ENCODE measurements around the gene PTPRN2.

Gene PTPRN2

DNA sequence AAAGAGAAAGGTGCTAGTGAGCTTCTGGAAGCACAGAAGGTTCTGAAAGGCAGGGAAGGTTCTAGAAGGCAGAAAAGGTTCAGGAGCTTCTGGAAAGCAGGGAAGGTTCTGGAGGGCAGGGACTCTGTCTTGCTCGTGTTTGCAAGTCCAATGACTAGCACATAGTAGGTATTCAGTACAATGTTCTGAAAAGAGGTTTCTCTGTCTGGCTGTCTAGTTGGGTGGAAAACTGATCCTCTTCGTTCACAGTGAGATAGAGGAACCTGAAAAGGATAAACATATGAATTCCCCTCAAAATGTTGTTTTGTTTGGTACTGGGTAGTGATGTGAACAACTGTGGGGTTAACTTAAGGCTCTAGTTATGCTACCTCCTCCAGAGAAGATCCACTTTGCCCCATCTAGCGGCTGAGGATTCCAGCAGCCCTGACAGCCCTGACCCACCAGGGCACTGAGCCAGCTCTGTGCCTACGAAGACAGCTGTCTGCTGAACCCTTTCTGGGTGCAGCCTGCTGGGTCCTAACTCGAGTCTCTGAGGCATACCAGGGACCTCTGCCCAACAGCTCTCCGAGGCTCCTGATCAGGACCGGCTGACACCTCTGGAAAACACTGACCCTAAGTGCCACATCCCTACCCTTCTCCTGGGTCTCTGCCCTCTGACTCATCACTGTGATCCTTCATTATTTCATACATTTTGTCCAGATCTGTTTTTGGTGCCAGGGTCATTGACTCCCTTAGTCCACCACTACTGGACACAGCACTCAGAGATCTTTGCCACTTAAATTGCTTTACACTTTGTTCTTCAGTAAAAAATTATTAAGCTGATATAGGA, 15.4 kb downstream of the PTPRN2 start:
- no peak overlapping the region for H2BK120ac ChIP-seq (ENCODE audit: low read depth, low read length)
- no peak overlapping the region for H2BK15ac ChIP-seq (ENCODE audit: low read length)
- H2AK5ac ChIP-seq (ENCODE audit: low read depth, low read length): no peak overlapping the region
- H3K18ac ChIP-seq (ENCODE audit: low read length): no peak overlapping the region
- H3K4me2 ChIP-seq (ENCODE audit: insufficient read depth, low read length, poor library complexity, severe bottlenecking): no peak overlapping the region
- no peaks in the 10 kb centered on the region for H3K79me1 ChIP-seq (ENCODE audit: low read depth, low read length)
- no peak overlapping the region for H3K23ac ChIP-seq (ENCODE audit: low read depth, low read length, poor library complexity)
- no CpG with 5 or more reads among the region's 7 CpGs for whole genome bisulfite sequencing, 2 donors (ENCODE audit: extremely low coverage in 2 of 2, insufficient read length in 2 of 2, insufficient replicate concordance in 1 of 2)
- peaks cover 0 to 18% (median 4%) of the 10 kb centered on the region in 3 experiments for H3K27me3 ChIP-seq (ENCODE audit: control insufficient read depth in 3 of 3, insufficient read depth in 3 of 3, low read depth in 1 of 3, low read length in 3 of 3)
- H4K8ac ChIP-seq (ENCODE audit: low read depth, low read length): no peak overlapping the region
- H4K91ac ChIP-seq (ENCODE audit: low read depth, low read length, poor library complexity): no peak overlapping the region
- DNase-seq (ENCODE audit: low spot score): no peak
- no peak overlapping the region for H2AFZ ChIP-seq (ENCODE audit: low read length)
- H3K14ac ChIP-seq (ENCODE audit: low read length): no peak overlapping the region
- H3K36me3 ChIP-seq (replicated peaks in 1 of 2; ENCODE audit: control insufficient read depth in 2 of 2, insufficient read depth in 2 of 2, low read length in 2 of 2): no peaks in the 10 kb centered on the region
- no peak overlapping the region for H3K27ac ChIP-seq (replicated peaks; ENCODE audit: low read length)
- no peak overlapping the region for H3K4me3 ChIP-seq (ENCODE audit: low read length in 2 of 2)
- no peak overlapping the region for H3K9ac ChIP-seq (ENCODE audit: low read depth, low read length, poor library complexity)
- H3K4me1 ChIP-seq (ENCODE audit: control insufficient read depth in 2 of 2, insufficient read depth in 1 of 2, low read depth in 1 of 2, low read length in 2 of 2): no peaks in the 10 kb centered on the region
- H3K4ac ChIP-seq (ENCODE audit: low read length): no peak overlapping the region
- H3K9me3 ChIP-seq (replicated peaks in 1 of 2; ENCODE audit: control insufficient read depth in 2 of 2, insufficient read depth in 1 of 2, low read depth in 1 of 2, low read length in 2 of 2): peaks cover 0 to 2% of the 10 kb centered on the region in 2 donors
- no peak overlapping the region for H2BK12ac ChIP-seq (ENCODE audit: low read length)
- no peak overlapping the region for H2BK5ac ChIP-seq (ENCODE audit: low read length)

DNA sequence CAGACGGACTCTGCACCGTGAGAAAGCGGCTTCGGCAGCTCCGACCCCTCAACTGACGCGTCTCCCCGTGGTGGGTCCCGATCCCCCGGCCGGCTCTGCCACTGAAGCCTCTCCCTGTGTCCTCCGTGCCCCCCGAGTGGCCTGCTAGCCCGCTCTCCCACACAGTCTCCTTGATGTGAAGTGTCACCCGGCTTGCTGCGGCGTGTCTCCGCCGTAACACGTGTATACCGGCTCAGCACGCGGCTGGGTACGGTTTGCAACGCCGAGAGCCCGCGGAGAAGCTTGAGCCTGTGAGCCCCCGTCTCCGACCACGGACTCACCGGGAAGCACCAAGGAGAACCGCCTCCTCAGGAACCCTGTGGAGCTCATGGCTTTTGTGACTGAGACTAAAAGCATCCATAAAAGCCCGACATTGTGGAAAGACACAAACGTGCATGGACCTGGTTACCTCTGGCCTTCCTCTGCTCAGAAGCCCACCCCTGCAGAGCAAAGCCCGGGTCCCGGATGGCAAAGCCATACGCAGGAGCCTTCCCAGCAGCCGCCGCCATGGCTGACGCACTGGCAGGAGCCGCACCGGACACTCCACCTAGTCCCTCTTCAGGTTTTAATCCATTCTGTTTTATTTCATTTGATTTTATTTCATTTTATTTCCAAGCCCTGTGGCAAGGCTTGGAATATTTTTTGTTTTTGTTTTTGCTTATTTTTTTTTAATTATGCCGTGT, 17.0 kb downstream of the PTPRN2 start:
- H3K18ac ChIP-seq (ENCODE audit: low read length): no peak overlapping the region
- H3K14ac ChIP-seq (ENCODE audit: low read length): no peak overlapping the region
- H2BK120ac ChIP-seq (ENCODE audit: low read depth, low read length): no peak overlapping the region
- no peak overlapping the region for H4K8ac ChIP-seq (ENCODE audit: low read depth, low read length)
- DNase-seq (ENCODE audit: low spot score): no peak
- WGBS, 2 donors (ENCODE audit: extremely low coverage in 2 of 2, insufficient read length in 2 of 2, insufficient replicate concordance in 1 of 2): no CpG with 5 or more reads among the region's 44 CpGs
- no peak overlapping the region for H3K4ac ChIP-seq (ENCODE audit: low read length)
- no peak overlapping the region for H2BK5ac ChIP-seq (ENCODE audit: low read length)
- no peak overlapping the region for H3K27ac ChIP-seq (replicated peaks; ENCODE audit: low read length)
- peaks cover under 1 to 18% (median 4%) of the 10 kb centered on the region in 3 experiments for H3K27me3 ChIP-seq (ENCODE audit: control insufficient read depth in 3 of 3, insufficient read depth in 3 of 3, low read depth in 1 of 3, low read length in 3 of 3)
- H3K36me3 ChIP-seq (replicated peaks in 1 of 2; ENCODE audit: control insufficient read depth in 2 of 2, insufficient read depth in 2 of 2, low read length in 2 of 2): no peaks in the 10 kb centered on the region
- H3K4me3 ChIP-seq (ENCODE audit: low read length in 2 of 2): peak overlapping the region in 1 of 2 donors; percentile 68
- no peak overlapping the region for H3K4me2 ChIP-seq (ENCODE audit: insufficient read depth, low read length, poor library complexity, severe bottlenecking)
- no peaks in the 10 kb centered on the region for H3K79me1 ChIP-seq (ENCODE audit: low read depth, low read length)
- no peak overlapping the region for H4K91ac ChIP-seq (ENCODE audit: low read depth, low read length, poor library complexity)
- H3K4me1 ChIP-seq (ENCODE audit: control insufficient read depth in 2 of 2, insufficient read depth in 1 of 2, low read depth in 1 of 2, low read length in 2 of 2): no peaks in the 10 kb centered on the region
- H2AFZ ChIP-seq (ENCODE audit: low read length): no peak overlapping the region
- peaks cover 0 to 2% of the 10 kb centered on the region in 2 donors for H3K9me3 ChIP-seq (replicated peaks in 1 of 2; ENCODE audit: control insufficient read depth in 2 of 2, insufficient read depth in 1 of 2, low read depth in 1 of 2, low read length in 2 of 2)
- H2AK5ac ChIP-seq (ENCODE audit: low read depth, low read length): peak overlapping the region; percentile 15
- H3K23ac ChIP-seq (ENCODE audit: low read depth, low read length, poor library complexity): no peak overlapping the region
- no peak overlapping the region for H2BK15ac ChIP-seq (ENCODE audit: low read length)
- H3K9ac ChIP-seq (ENCODE audit: low read depth, low read length, poor library complexity): no peak overlapping the region
- no peak overlapping the region for H2BK12ac ChIP-seq (ENCODE audit: low read length)

DNA sequence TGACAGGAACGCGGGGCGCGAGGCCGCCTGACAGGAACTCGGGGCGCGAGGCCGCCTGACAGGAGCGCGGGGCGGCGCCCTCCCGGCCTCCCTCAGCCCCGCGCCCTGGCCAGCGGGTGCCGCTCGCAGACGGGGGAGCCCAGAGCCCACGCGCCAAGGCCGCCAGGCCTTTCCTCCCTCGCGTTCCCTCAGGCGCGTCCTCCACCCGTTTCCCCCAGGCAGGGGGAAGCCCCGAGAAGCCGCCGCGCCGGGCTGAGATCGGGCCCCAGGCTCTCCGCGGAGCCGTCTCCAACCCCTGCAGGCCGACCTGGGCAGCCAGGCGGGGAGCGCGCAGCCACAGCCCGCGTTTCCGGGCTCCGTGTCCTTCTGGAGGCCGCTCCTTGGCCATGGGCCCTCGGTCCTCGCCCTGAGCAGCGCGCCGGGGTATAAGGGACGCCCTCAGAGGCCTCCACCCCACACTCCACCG, 17.7 kb downstream of the PTPRN2 start:
- WGBS, 2 donors (ENCODE audit: extremely low coverage in 2 of 2, insufficient read length in 2 of 2, insufficient replicate concordance in 1 of 2): no CpG with 5 or more reads among the region's 53 CpGs
- DNase-seq (ENCODE audit: low spot score): no peak
- Histone ChIP-seq H3K4ac (ENCODE audit: low read length) (no peak overlapping the region), H3K4me1 (ENCODE audit: control insufficient read depth in 2 of 2, insufficient read depth in 1 of 2, low read depth in 1 of 2, low read length in 2 of 2) (peaks cover 0 to under 1% of the 10 kb centered on the region in 2 donors), H4K91ac (ENCODE audit: low read depth, low read length, poor library complexity) (no peak overlapping the region), H3K4me3 (ENCODE audit: low read length in 2 of 2) (peak overlapping the region in 1 of 2 donors; percentile 61), H3K23ac (ENCODE audit: low read depth, low read length, poor library complexity) (no peak overlapping the region), H2AFZ (ENCODE audit: low read length) (no peak overlapping the region), H3K9ac (ENCODE audit: low read depth, low read length, poor library complexity) (no peak overlapping the region), H3K4me2 (ENCODE audit: insufficient read depth, low read length, poor library complexity, severe bottlenecking) (peak overlapping the region; percentile 54), H2BK12ac (ENCODE audit: low read length) (no peak overlapping the region), H3K27me3 (ENCODE audit: control insufficient read depth in 3 of 3, insufficient read depth in 3 of 3, low read depth in 1 of 3, low read length in 3 of 3) (peaks cover 4 to 18% (median 8%) of the 10 kb centered on the region in 3 experiments), H3K18ac (ENCODE audit: low read length) (no peak overlapping the region), H3K79me1 (ENCODE audit: low read depth, low read length) (no peaks in the 10 kb centered on the region), H3K27ac (replicated peaks; ENCODE audit: low read length) (no peak overlapping the region), H3K14ac (ENCODE audit: low read length) (no peak overlapping the region), H3K9me3 (replicated peaks in 1 of 2; ENCODE audit: control insufficient read depth in 2 of 2, insufficient read depth in 1 of 2, low read depth in 1 of 2, low read length in 2 of 2) (peaks cover 0 to 2% of the 10 kb centered on the region in 2 donors), H2BK15ac (ENCODE audit: low read length) (no peak overlapping the region), H2BK5ac (ENCODE audit: low read length) (no peak overlapping the region), H4K8ac (ENCODE audit: low read depth, low read length) (no peak overlapping the region), H2BK120ac (ENCODE audit: low read depth, low read length) (no peak overlapping the region), H2AK5ac (ENCODE audit: low read depth, low read length) (no peak overlapping the region), H3K36me3 (replicated peaks in 1 of 2; ENCODE audit: control insufficient read depth in 2 of 2, insufficient read depth in 2 of 2, low read length in 2 of 2) (no peaks in the 10 kb centered on the region)
